ENCODE data around the gene FAM110D.
A peak's percentile ranks its signal among the peaks of the same experiment; 100 is the strongest.

Gene FAM110D

GRCh38 chr1:26160527-26161414 is 1.9 kb downstream of the FAM110D start:
- ChIA-PET POLR2A (no interaction called here), CTCF (interaction anchor here (0.6 kb wide), 1 partner anchor 74 kb away, joined by 4 read pairs; no protein-coding TSS in a partner anchor)
- TF ChIP-seq TARDBP (IDR thresholded peaks at IDR 0.05): no peak
- TF ChIP-seq ARNT (IDR thresholded peaks at IDR 0.05): no peak
- DNase-seq (ENCODE audit: extremely low spot score): no peak

- POLR2A ChIA-PET: no interaction called here
- TF ChIP-seq CTBP1 (IDR thresholded peaks at IDR 0.05; ENCODE audit: borderline replicate concordance) (no peak), ELF4 (IDR thresholded peaks at IDR 0.05) (no peak), BHLHE40 (IDR thresholded peaks at IDR 0.05; ENCODE audit: borderline replicate concordance) (no peak), LEF1 (IDR thresholded peaks at IDR 0.05; ENCODE audit: borderline replicate concordance) (no peak), HDGF (IDR thresholded peaks at IDR 0.05; ENCODE audit: borderline replicate concordance) (0 out of 2 replicates have a peak, but pooled peaks have one; percentile 41), SP1 (IDR thresholded peaks at IDR 0.05) (no peak), FOXM1 (IDR thresholded peaks at IDR 0.05; ENCODE audit: borderline replicate concordance) (no peak), ARNT (IDR thresholded peaks at IDR 0.05) (no peak), SUZ12 (IDR thresholded peaks at IDR 0.05) (no peak), L3MBTL2 (conservative IDR thresholded peaks at IDR 0.05) (peak; percentile 95), FOXK2 (IDR thresholded peaks at IDR 0.05) (no peak)
- DNase-seq (ENCODE audit: extremely low spot score): peak; percentile 61
- CTCF ChIA-PET: no interaction called here
Observed at GRCh38 chr1:26161415-26162219, 2.7 kb downstream of the FAM110D start.

- TF ChIP-seq CTBP1 (IDR thresholded peaks at IDR 0.05; ENCODE audit: borderline replicate concordance) (no peak), ELF4 (IDR thresholded peaks at IDR 0.05) (no peak), L3MBTL2 (conservative IDR thresholded peaks at IDR 0.05) (no peak), LEF1 (IDR thresholded peaks at IDR 0.05; ENCODE audit: borderline replicate concordance) (no peak), PKNOX1 (IDR thresholded peaks at IDR 0.05) (no peak), BHLHE40 (IDR thresholded peaks at IDR 0.05; ENCODE audit: borderline replicate concordance) (no peak), ARNT (IDR thresholded peaks at IDR 0.05) (no peak), ZNF384 (IDR thresholded peaks at IDR 0.05) (no peak), SUZ12 (IDR thresholded peaks at IDR 0.05) (no peak), FOXA1 (IDR thresholded peaks at IDR 0.05) (no peak), FOXK2 (IDR thresholded peaks at IDR 0.05) (no peak)
- ChIA-PET CTCF (no interaction called here), POLR2A (no interaction called here)
- DNase-seq (ENCODE audit: extremely low spot score): no peak
Observed at GRCh38 chr1:26162220-26162709, 3.4 kb downstream of the FAM110D start.

GRCh38 chr1:26163684-26164035 is 4.8 kb downstream of the FAM110D start:
- DNase-seq (ENCODE audit: extremely low spot score): no peak
- no peak for TF ChIP-seq SUZ12 (IDR thresholded peaks at IDR 0.05)
- no peak for TF ChIP-seq NFRKB (IDR thresholded peaks at IDR 0.05)
- no peak for TF ChIP-seq FOXA1 (IDR thresholded peaks at IDR 0.05)
- TF ChIP-seq ARNT (IDR thresholded peaks at IDR 0.05): no peak
- TF ChIP-seq ELF4 (IDR thresholded peaks at IDR 0.05): no peak
- no peak for TF ChIP-seq SP1 (IDR thresholded peaks at IDR 0.05)
- TF ChIP-seq FOXM1 (IDR thresholded peaks at IDR 0.05; ENCODE audit: borderline replicate concordance): no peak
- TF ChIP-seq PKNOX1 (IDR thresholded peaks at IDR 0.05): no peak
- no peak for TF ChIP-seq L3MBTL2 (conservative IDR thresholded peaks at IDR 0.05)
- no peak for TF ChIP-seq LEF1 (IDR thresholded peaks at IDR 0.05; ENCODE audit: borderline replicate concordance)
- TF ChIP-seq ZNF384 (IDR thresholded peaks at IDR 0.05): no peak
- no peak for TF ChIP-seq FOXK2 (IDR thresholded peaks at IDR 0.05)
- no peak for TF ChIP-seq BHLHE40 (IDR thresholded peaks at IDR 0.05; ENCODE audit: borderline replicate concordance)
- no peak for TF ChIP-seq HDGF (IDR thresholded peaks at IDR 0.05; ENCODE audit: borderline replicate concordance)
- CTCF ChIA-PET: no interaction called here
- POLR2A ChIA-PET: no interaction called here

- POLR2A ChIA-PET: no interaction called here
- CTCF ChIA-PET: interaction anchor here (0.9 kb wide), 1 partner anchor 146 kb away, joined by 3 read pairs; no protein-coding TSS in a partner anchor
- TF ChIP-seq FOXM1 (IDR thresholded peaks at IDR 0.05; ENCODE audit: borderline replicate concordance) (peak; percentile 47; the same call in 1 of the 2 replicates), SP1 (IDR thresholded peaks at IDR 0.05) (no peak), L3MBTL2 (conservative IDR thresholded peaks at IDR 0.05) (peak; percentile 47; the same call in 1 of the 2 replicates), ZNF384 (IDR thresholded peaks at IDR 0.05) (no peak), ARNT (IDR thresholded peaks at IDR 0.05) (0 out of 2 replicates have a peak, but pooled peaks have one; percentile 23)
- DNase-seq (ENCODE audit: extremely low spot score): peak; percentile 66
Observed at GRCh38 chr1:26164036-26164860, 5.4 kb downstream of the FAM110D start.
